PFSK-1 (cell line): Measurements from ENCODE around the gene MRAP.

Experiments used
- POLR2AphosphoS5 ChIP-seq: IDR thresholded peaks from 2 replicates; pipeline ENCODE4 v1.6.1; 2012; ENCODE audit warnings: low read depth, mild to moderate bottlenecking, control low read depth, low read length, moderate library complexity
- REST ChIP-seq, 2 experiments: IDR thresholded peaks; 2 replicates each; pipeline versions ENCODE4 v1.6.1 to v1.8.0; 2011 to 2012; ENCODE audit warnings: low read depth in 2 of 2, low read length in 2 of 2, control low read depth in 1 of 2, inconsistent platforms in 1 of 2, mild to moderate bottlenecking in 1 of 2, moderate library complexity in 1 of 2; ENCODE audit not compliant: insufficient read depth in 1 of 2
- TAF1 ChIP-seq: IDR thresholded peaks from 2 replicates; pipeline ENCODE4 v1.6.1; 2012; ENCODE audit warnings: low read length, control low read depth, borderline replicate concordance; ENCODE audit not compliant: insufficient read depth

GRCh38 chr21:32334980-32335531 is 36.4 kb downstream of the MRAP start:
- TF ChIP-seq POLR2AphosphoS5 (no peak), TAF1 (no peak), REST (IDR thresholded peaks at IDR 0.05; ENCODE audit: insufficient read depth in 1 of 2, low read depth in 2 of 2, low read length in 2 of 2) (no peak)
